H9 (cell line): ENCODE measurements around the gene ANK3. TPM values are rescaled to one million over a fixed set of nuclear protein-coding genes. Genes with fewer than 3 reads are reported as not detected.

Experiments
- DNase-seq: peaks from one replicate; pipeline ENCODE4 v3.0.0-alpha.2; 2017
- H2AFZ ChIP-seq: one replicate; pipeline ENCODE4 v1.6.1; 2013; ENCODE audit warnings: mild to moderate bottlenecking, low read length, control low read depth, moderate library complexity
- H2AK5ac ChIP-seq: 2 replicates; pipeline ENCODE4 v1.6.1; 2013; ENCODE audit warnings: low read length, control low read depth, mixed read lengths; ENCODE audit not compliant: insufficient read length
- H2BK120ac ChIP-seq: one replicate; pipeline ENCODE4 v1.6.1; 2013; ENCODE audit warnings: low read depth, mild to moderate bottlenecking, low read length, control low read depth, inconsistent platforms; ENCODE audit not compliant: poor library complexity, severe bottlenecking
- H2BK12ac ChIP-seq: 2 replicates; pipeline ENCODE4 v1.6.1; 2013; ENCODE audit warnings: low read length, control low read depth, mixed read lengths, low read depth; ENCODE audit not compliant: insufficient read length
- H2BK15ac ChIP-seq: 2 replicates; pipeline ENCODE4 v1.6.1; 2013; ENCODE audit warnings: low read depth, low read length, control low read depth
- H2BK20ac ChIP-seq: one replicate; pipeline ENCODE4 v1.6.1; 2013; ENCODE audit warnings: low read depth, mild to moderate bottlenecking, low read length, control low read depth, inconsistent platforms; ENCODE audit not compliant: poor library complexity, severe bottlenecking
- H2BK5ac ChIP-seq: 2 replicates; pipeline ENCODE4 v1.6.1; 2013; ENCODE audit warnings: low read length, control low read depth, mixed read lengths; ENCODE audit not compliant: insufficient read length
- H3K14ac ChIP-seq: 2 replicates; pipeline ENCODE4 v1.6.1; 2013; ENCODE audit warnings: low read length, control low read depth; ENCODE audit not compliant: insufficient read depth
- H3K18ac ChIP-seq: 2 replicates; pipeline ENCODE4 v1.6.1; 2013; ENCODE audit warnings: low read depth, mild to moderate bottlenecking, mixed read lengths, low read length, control low read depth; ENCODE audit not compliant: insufficient read length
- H3K23ac ChIP-seq: 2 replicates; pipeline ENCODE4 v1.6.1; 2013; ENCODE audit warnings: low read length, control low read depth, mixed read lengths, low read depth; ENCODE audit not compliant: insufficient read length
- H3K23me2 ChIP-seq: 2 replicates; pipeline ENCODE4 v1.6.1; 2013; ENCODE audit warnings: low read depth, mild to moderate bottlenecking, mixed read lengths, low read length, control low read depth; ENCODE audit not compliant: insufficient read length, poor library complexity, severe bottlenecking
- H3K27ac ChIP-seq: 2 replicates; pipeline ENCODE4 v1.5.1; 2013; ENCODE audit warnings: low read length, control low read depth, mixed read lengths, low read depth; ENCODE audit not compliant: insufficient read length
- H3K27me3 ChIP-seq: 2 replicates; pipeline ENCODE4 v1.6.1; 2013; ENCODE audit warnings: low read length, control low read depth, inconsistent platforms; ENCODE audit not compliant: insufficient read depth
- H3K4ac ChIP-seq: 2 replicates; pipeline ENCODE4 v1.6.1; 2013; ENCODE audit warnings: low read depth, mild to moderate bottlenecking, control low read depth, inconsistent platforms, low read length, moderate library complexity
- H3K4me1 ChIP-seq: 2 replicates; pipeline ENCODE4 v1.6.1; 2013; ENCODE audit warnings: low read length, control low read depth, inconsistent platforms; ENCODE audit not compliant: insufficient read depth
- H3K4me2 ChIP-seq: 2 replicates; pipeline ENCODE4 v1.6.1; 2013; ENCODE audit warnings: low read length, control low read depth, mixed read lengths; ENCODE audit not compliant: insufficient read length, insufficient read depth
- H3K56ac ChIP-seq: 2 replicates; pipeline ENCODE4 v1.6.1; 2013; ENCODE audit warnings: low read depth, mild to moderate bottlenecking, mixed read lengths, low read length, control low read depth; ENCODE audit not compliant: insufficient read length
- H3K79me1 ChIP-seq: 2 replicates; pipeline ENCODE4 v1.6.1; 2013; ENCODE audit warnings: low read depth, mild to moderate bottlenecking, moderate library complexity, low read length, control low read depth, inconsistent platforms; ENCODE audit not compliant: insufficient read depth, poor library complexity, severe bottlenecking
- H3K79me2 ChIP-seq: 2 replicates; pipeline ENCODE4 v1.6.1; 2013; ENCODE audit warnings: low read length, control low read depth, inconsistent platforms; ENCODE audit not compliant: insufficient read depth
- H3K9ac ChIP-seq: 2 replicates; pipeline ENCODE4 v1.6.1; 2013; ENCODE audit warnings: low read length, control low read depth, mixed read lengths; ENCODE audit not compliant: insufficient read length; ENCODE audit errors: extremely low read depth
- H3K9me3 ChIP-seq: one replicate; pipeline ENCODE4 v1.6.1; 2013; ENCODE audit warnings: low read depth, low read length, inconsistent platforms; ENCODE audit not compliant: control insufficient read depth
- H3T11ph ChIP-seq: one replicate; pipeline ENCODE4 v1.6.1; 2013; ENCODE audit warnings: mild to moderate bottlenecking, low read length, control low read depth, inconsistent platforms
- H4K20me1 ChIP-seq: one replicate; pipeline ENCODE4 v1.6.1; 2013; ENCODE audit not compliant: control insufficient read depth, insufficient read length, insufficient read depth
- H4K5ac ChIP-seq: 2 replicates; pipeline ENCODE4 v1.6.1; 2013; ENCODE audit warnings: low read depth, mild to moderate bottlenecking, mixed read lengths, low read length, control low read depth; ENCODE audit not compliant: insufficient read length
- H4K8ac ChIP-seq: replicated peaks from 2 replicates; pipeline ENCODE4 v1.6.1; 2013; ENCODE audit warnings: low read length, control low read depth, mixed read lengths, low read depth; ENCODE audit not compliant: insufficient read length
- H4K91ac ChIP-seq: 2 replicates; pipeline ENCODE4 v1.6.1; 2013; ENCODE audit warnings: low read depth, mild to moderate bottlenecking, moderate library complexity, mixed read lengths, low read length, control low read depth; ENCODE audit not compliant: insufficient read length
- H3K27ac Mint-ChIP-seq, 3 experiments: 2 replicates in 2 of 3; 3 replicates in 1 of 3; pipeline ENCODE4 v1.8.0; 2020 to 2021; ENCODE audit warnings: mixed read lengths in 3 of 3, mild to moderate bottlenecking in 1 of 3, moderate library complexity in 1 of 3
- H3K27me3 Mint-ChIP-seq: 2 replicates; pipeline ENCODE4 v1.8.0; 2021; ENCODE audit warnings: low read depth, mild to moderate bottlenecking, moderate library complexity, mixed read lengths
- H3K36me3 Mint-ChIP-seq, 3 experiments: 2 replicates in 2 of 3; 3 replicates in 1 of 3; pipeline ENCODE4 v1.8.0; 2020 to 2021; ENCODE audit warnings: low read depth in 3 of 3, mixed read lengths in 3 of 3; ENCODE audit not compliant: insufficient read depth in 1 of 3
- H3K4me1 Mint-ChIP-seq, 2 experiments: 2 replicates each; pipeline ENCODE4 v1.8.0; 2020; ENCODE audit warnings: mixed read lengths in 2 of 2
- H3K4me3 Mint-ChIP-seq, 2 experiments: 2 replicates in 1 of 2; 3 replicates in 1 of 2; pipeline ENCODE4 v1.8.0; 2020 to 2021; ENCODE audit warnings: mild to moderate bottlenecking in 2 of 2, mixed read lengths in 2 of 2, moderate library complexity in 1 of 2
- H3K9me3 Mint-ChIP-seq, 2 experiments: 2 replicates in 1 of 2; 3 replicates in 1 of 2; pipeline ENCODE4 v1.8.0; 2020; ENCODE audit warnings: mild to moderate bottlenecking in 2 of 2, mixed read lengths in 2 of 2, moderate library complexity in 1 of 2
- CTCF ChIP-seq: fragments of 200-600 bp; sonication (generic); conservative IDR thresholded peaks from 3 replicates; pipeline ENCODE4 v1.8.0; 2021; ENCODE audit warnings: antibody characterized with exemption, mild to moderate bottlenecking
- WGBS: extraction: QIAGEN DNeasy Blood & Tissue Kit; methylation state at CpG from one replicate; pipeline ENCODE4 v1.1.7; 2013; ENCODE audit warnings: missing lambda C conversion rate, low lambda C conversion rate, mixed read lengths; ENCODE audit not compliant: insufficient read length; ENCODE audit errors: extremely low coverage; 5-methylcytosine and 5-hydroxymethylcytosine counted together
- total RNA-seq: library from RNA; stranded (reverse); gene quantifications from 2 replicates; pipeline ENCODE4 v1.2.1, GENCODE V29; 2021

The ANK3 gene
- total RNA-seq, 1 experiment from 2014 or later, result 59.6 TPM

- Histone ChIP-seq H3K14ac (no peak overlapping the region), H3K79me2 (no peaks in the 10 kb centered on the region), H2AK5ac (no peak overlapping the region), H3K56ac (no peak overlapping the region), H3K79me1 (no peaks in the 10 kb centered on the region), H3K23me2 (no peaks in the 10 kb centered on the region), H4K91ac (no peak overlapping the region), H2BK15ac (no peak overlapping the region), H2BK5ac (no peak overlapping the region), H3K27ac (no peak overlapping the region), H2AFZ (no peak overlapping the region), H3K9ac (no peak overlapping the region), H3K9me3 (no peaks in the 10 kb centered on the region), H3K4me1 (no peaks in the 10 kb centered on the region), H4K8ac (no peak overlapping the region), H3K18ac (no peak overlapping the region), H3K23ac (no peak overlapping the region), H2BK120ac (no peak overlapping the region), H3K4ac (no peak overlapping the region), H4K20me1 (no peaks in the 10 kb centered on the region), H3T11ph (no peak overlapping the region), H4K5ac (no peak overlapping the region), H2BK12ac (no peak overlapping the region), H2BK20ac (no peak overlapping the region), H3K4me2 (no peak overlapping the region), H3K27me3 (no peaks in the 10 kb centered on the region)
- H3K36me3 Mint-ChIP-seq, result no peaks in the 10 kb centered on the region
- H3K4me3 Mint-ChIP-seq, result no peak overlapping the region
- no peak for TF ChIP-seq CTCF
- WGBS, result no CpG with 5 or more reads among the region's 9 CpGs
- no peak for DNase-seq
- no peaks in the 10 kb centered on the region for H3K27me3 Mint-ChIP-seq
- H3K9me3 Mint-ChIP-seq, result no peaks in the 10 kb centered on the region
- 0 out of 7 replicates have a peak overlapping the region, but pooled peaks of 1 of the 3 experiments have one; percentile 5 for H3K27ac Mint-ChIP-seq
- H3K4me1 Mint-ChIP-seq, result peaks cover 7 to 15% of the 10 kb centered on the region in 2 experiments
These were observed 99.9 kb downstream of the ANK3 start for GRCh38 chr10:60289800-60290199.
